ENCODE results near the gene RASA3.

DNA sequence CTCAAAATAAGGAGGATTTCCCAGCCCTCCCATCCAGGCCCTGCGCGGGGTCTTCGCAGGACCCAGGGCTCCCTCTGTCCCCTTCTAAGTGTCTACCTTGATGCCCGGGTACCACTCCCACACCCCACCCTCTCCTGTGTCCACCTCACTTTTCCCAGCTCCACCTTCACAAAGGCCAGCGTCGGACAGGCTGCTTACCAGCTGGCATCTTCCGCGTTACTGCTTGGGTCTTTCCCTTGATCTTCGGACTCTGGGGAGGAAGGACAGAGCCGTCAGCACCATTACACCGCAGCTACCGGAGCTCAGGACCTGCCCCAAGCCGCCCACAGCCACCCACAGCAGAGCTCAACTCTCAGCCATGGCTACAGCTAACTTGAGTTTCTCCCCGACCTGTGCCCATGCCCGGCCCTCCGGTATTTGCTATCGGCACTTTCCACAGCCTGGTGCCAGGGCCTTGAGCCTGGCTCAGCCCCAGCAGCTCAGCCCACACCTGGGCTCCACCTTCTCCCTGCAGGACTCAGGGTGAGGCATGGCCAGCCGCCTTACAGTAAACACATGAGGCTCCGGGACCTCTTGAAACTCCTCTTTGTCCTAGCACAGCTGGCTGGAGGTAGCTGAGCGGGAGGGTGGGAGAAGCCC lies 162.3 kb downstream of the RASA3 start:
- TF ChIP-seq, protein P1, sequence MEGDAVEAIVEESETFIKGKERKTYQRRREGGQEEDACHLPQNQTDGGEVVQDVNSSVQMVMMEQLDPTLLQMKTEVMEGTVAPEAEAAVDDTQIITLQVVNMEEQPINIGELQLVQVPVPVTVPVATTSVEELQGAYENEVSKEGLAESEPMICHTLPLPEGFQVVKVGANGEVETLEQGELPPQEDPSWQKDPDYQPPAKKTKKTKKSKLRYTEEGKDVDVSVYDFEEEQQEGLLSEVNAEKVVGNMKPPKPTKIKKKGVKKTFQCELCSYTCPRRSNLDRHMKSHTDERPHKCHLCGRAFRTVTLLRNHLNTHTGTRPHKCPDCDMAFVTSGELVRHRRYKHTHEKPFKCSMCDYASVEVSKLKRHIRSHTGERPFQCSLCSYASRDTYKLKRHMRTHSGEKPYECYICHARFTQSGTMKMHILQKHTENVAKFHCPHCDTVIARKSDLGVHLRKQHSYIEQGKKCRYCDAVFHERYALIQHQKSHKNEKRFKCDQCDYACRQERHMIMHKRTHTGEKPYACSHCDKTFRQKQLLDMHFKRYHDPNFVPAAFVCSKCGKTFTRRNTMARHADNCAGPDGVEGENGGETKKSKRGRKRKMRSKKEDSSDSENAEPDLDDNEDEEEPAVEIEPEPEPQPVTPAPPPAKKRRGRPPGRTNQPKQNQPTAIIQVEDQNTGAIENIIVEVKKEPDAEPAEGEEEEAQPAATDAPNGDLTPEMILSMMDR (IDR thresholded peaks at IDR 0.05; ENCODE audit: extremely low read depth in 1 of 2, insufficient read depth in 1 of 2, low read depth in 1 of 2, low read length in 2 of 2): no peak
- TF ChIP-seq POLR2AphosphoS5 (IDR thresholded peaks at IDR 0.05; ENCODE audit: insufficient read depth, low read depth, low read length) (no peak), JUN (IDR thresholded peaks at IDR 0.05; ENCODE audit: borderline replicate concordance, insufficient read depth, insufficient read length, low read depth) (no peak), POLR2A (IDR thresholded peaks at IDR 0.05; ENCODE audit: low read depth, low read length) (no peak), GATA2 (IDR thresholded peaks at IDR 0.05; ENCODE audit: insufficient read depth, insufficient read length, low read depth, low read length) (no peak)

All from endothelial cell of umbilical vein (primary cell).